HUES64 (cell line): Measurements from ENCODE around the gene PDZD8.

Source experiments
- H3K27ac ChIP-seq: 2 replicates; pipeline ENCODE4 v1.7.0; 2013; ENCODE audit warnings: low read depth, low read length, inconsistent platforms
- H3K27me3 ChIP-seq: 2 replicates; pipeline ENCODE4 v1.6.1; 2013; ENCODE audit warnings: mild to moderate bottlenecking, low read length; ENCODE audit not compliant: insufficient read depth
- H3K36me3 ChIP-seq: 2 replicates; pipeline ENCODE4 v1.6.1; 2013; ENCODE audit warnings: mild to moderate bottlenecking, low read length; ENCODE audit not compliant: insufficient read depth
- H3K4me1 ChIP-seq: 2 replicates; pipeline ENCODE4 v1.6.1; 2013; ENCODE audit warnings: mild to moderate bottlenecking, low read length, moderate library complexity; ENCODE audit not compliant: insufficient read depth
- H3K4me3 ChIP-seq: 2 replicates; pipeline ENCODE4 v1.5.1; 2013; ENCODE audit warnings: mild to moderate bottlenecking, low read length, moderate library complexity
- H3K9ac ChIP-seq: 2 replicates; pipeline ENCODE4 v1.6.1; 2013; ENCODE audit warnings: mild to moderate bottlenecking, low read depth, low read length
- H3K9me3 ChIP-seq: 2 replicates; pipeline ENCODE4 v1.6.1; 2013; ENCODE audit warnings: low read depth, low read length; ENCODE audit not compliant: insufficient read depth
- WGBS: fragments of 150-250, 120-280 bp; methylation state at CpG from one replicate; pipeline ENCODE4 v1.1.7; 2013; ENCODE audit warnings: missing lambda C conversion rate; 5-methylcytosine and 5-hydroxymethylcytosine counted together

Gene PDZD8

GRCh38 chr10:117284716-117285494 lies 90.3 kb downstream of the PDZD8 start:
- Histone ChIP-seq H3K9ac (no peak overlapping the region), H3K27me3 (no peaks in the 10 kb centered on the region), H3K27ac (no peak overlapping the region), H3K4me3 (no peak overlapping the region), H3K4me1 (no peaks in the 10 kb centered on the region), H3K36me3 (peaks cover 39% of the 10 kb centered on the region), H3K9me3 (no peaks in the 10 kb centered on the region)
- 96% methylated on average over 12 of the region's 12 CpGs for WGBS

- H3K27ac ChIP-seq: no peak overlapping the region
- no peaks in the 10 kb centered on the region for H3K9me3 ChIP-seq
- H3K27me3 ChIP-seq: no peaks in the 10 kb centered on the region
- no peak overlapping the region for H3K4me3 ChIP-seq
- no peak overlapping the region for H3K9ac ChIP-seq
- no peaks in the 10 kb centered on the region for H3K4me1 ChIP-seq
- no peaks in the 10 kb centered on the region for H3K36me3 ChIP-seq
- WGBS: 100% methylated on average over 2 of the region's 2 CpGs
Measured at GRCh38 chr10:117277675-117278074, 97.6 kb downstream of the PDZD8 start.

GRCh38 chr10:117275121-117275520 lies 100.1 kb downstream of the PDZD8 start:
- Histone ChIP-seq H3K27ac (no peak overlapping the region), H3K4me1 (peaks cover 10% of the 10 kb centered on the region; the same call in 1 of the 2 replicates), H3K9me3 (no peaks in the 10 kb centered on the region), H3K4me3 (no peak overlapping the region), H3K9ac (no peak overlapping the region), H3K36me3 (no peaks in the 10 kb centered on the region), H3K27me3 (no peaks in the 10 kb centered on the region)
- WGBS: 100% methylated on average over 2 of the region's 3 CpGs

- 95% methylated on average over 5 of the region's 5 CpGs for WGBS
- Histone ChIP-seq H3K4me1 (peaks cover 10% of the 10 kb centered on the region; the same call in 1 of the 2 replicates), H3K9me3 (no peaks in the 10 kb centered on the region), H3K36me3 (no peaks in the 10 kb centered on the region), H3K27me3 (no peaks in the 10 kb centered on the region), H3K27ac (no peak overlapping the region), H3K9ac (no peak overlapping the region), H3K4me3 (no peak overlapping the region)
Measured at GRCh38 chr10:117274509-117274908, 100.7 kb downstream of the PDZD8 start.

- no peak overlapping the region for H3K27ac ChIP-seq
- H3K4me3 ChIP-seq: no peak overlapping the region
- 94% methylated on average over 3 of the region's 3 CpGs for WGBS
Measured at GRCh38 chr10:117273980-117274379, 101.3 kb downstream of the PDZD8 start.

GRCh38 chr10:117272195-117273076 lies 102.8 kb downstream of the PDZD8 start:
- WGBS: 91% methylated on average over 13 of the region's 13 CpGs
- no peaks in the 10 kb centered on the region for H3K27me3 ChIP-seq
- no peaks in the 10 kb centered on the region for H3K36me3 ChIP-seq
- peaks cover 10% of the 10 kb centered on the region; the same call in 1 of the 2 replicates for H3K4me1 ChIP-seq
- H3K9ac ChIP-seq: no peak overlapping the region
- no peaks in the 10 kb centered on the region for H3K9me3 ChIP-seq
- H3K4me3 ChIP-seq: no peak overlapping the region
- H3K27ac ChIP-seq: no peak overlapping the region

More at GRCh38 chr10:117273980-117274379, 101.3 kb downstream of the PDZD8 start:
- Histone ChIP-seq H3K4me1 (peaks cover 10% of the 10 kb centered on the region; the same call in 1 of the 2 replicates), H3K27me3 (no peaks in the 10 kb centered on the region), H3K9ac (no peak overlapping the region), H3K36me3 (no peaks in the 10 kb centered on the region), H3K9me3 (no peaks in the 10 kb centered on the region)

GRCh38 chr10:117271427-117271826 lies 103.8 kb downstream of the PDZD8 start:
- H3K27me3 ChIP-seq: no peaks in the 10 kb centered on the region
- H3K4me3 ChIP-seq: no peak overlapping the region
- H3K36me3 ChIP-seq: no peaks in the 10 kb centered on the region
- WGBS: 79% methylated on average over 3 of the region's 3 CpGs
- H3K27ac ChIP-seq: no peak overlapping the region
- H3K4me1 ChIP-seq: peaks cover 10% of the 10 kb centered on the region; the same call in 1 of the 2 replicates
- H3K9ac ChIP-seq: no peak overlapping the region
- H3K9me3 ChIP-seq: no peaks in the 10 kb centered on the region

- 94% methylated on average over 2 of the region's 2 CpGs for WGBS
Measured at GRCh38 chr10:117268907-117269306, 106.3 kb downstream of the PDZD8 start.

GRCh38 chr10:117268258-117268657 lies 107.0 kb downstream of the PDZD8 start:
- Histone ChIP-seq H3K27ac (no peak overlapping the region), H3K36me3 (no peaks in the 10 kb centered on the region), H3K4me3 (no peak overlapping the region), H3K9me3 (no peaks in the 10 kb centered on the region), H3K9ac (no peak overlapping the region), H3K4me1 (peaks cover 10% of the 10 kb centered on the region; the same call in 1 of the 2 replicates), H3K27me3 (no peaks in the 10 kb centered on the region)
- WGBS: 93% methylated on average over 4 of the region's 4 CpGs

More at GRCh38 chr10:117268907-117269306, 106.3 kb downstream of the PDZD8 start:
- H3K4me3 ChIP-seq: no peak overlapping the region
- no peaks in the 10 kb centered on the region for H3K9me3 ChIP-seq
- no peaks in the 10 kb centered on the region for H3K27me3 ChIP-seq
- H3K27ac ChIP-seq: no peak overlapping the region
- no peaks in the 10 kb centered on the region for H3K36me3 ChIP-seq
- no peak overlapping the region for H3K9ac ChIP-seq
- peaks cover 10% of the 10 kb centered on the region; the same call in 1 of the 2 replicates for H3K4me1 ChIP-seq

GRCh38 chr10:117266812-117267211 lies 108.4 kb downstream of the PDZD8 start:
- Histone ChIP-seq H3K4me1 (peaks cover 8% of the 10 kb centered on the region; the same call in 1 of the 2 replicates), H3K36me3 (no peaks in the 10 kb centered on the region), H3K4me3 (no peak overlapping the region), H3K9ac (no peak overlapping the region), H3K27me3 (no peaks in the 10 kb centered on the region), H3K9me3 (no peaks in the 10 kb centered on the region), H3K27ac (no peak overlapping the region)
- 83% methylated on average over 1 of the region's 2 CpGs for WGBS

GRCh38 chr10:117266400-117266799 lies 108.8 kb downstream of the PDZD8 start:
- 97% methylated on average over 9 of the region's 9 CpGs for WGBS
- Histone ChIP-seq H3K4me1 (peaks cover 6% of the 10 kb centered on the region; the same call in 1 of the 2 replicates), H3K4me3 (no peak overlapping the region), H3K27me3 (no peaks in the 10 kb centered on the region), H3K36me3 (no peaks in the 10 kb centered on the region), H3K9me3 (no peaks in the 10 kb centered on the region), H3K27ac (no peak overlapping the region), H3K9ac (no peak overlapping the region)
